CD4-positive, alpha-beta T cell treated with Interleukin-15 for 1 hour (primary cell): ENCODE results near the gene SLC38A10.
"Not testable (repeated sequence)": the region's sequence is repeated elsewhere in the genome, so short reads cannot be mapped to it uniquely, and the experiment has no call there.

Experiments used
- DNase-seq: peaks from one replicate; pipeline ENCODE4 v3.0.0-alpha.2; 2020

SLC38A10 gene

GRCh38 chr17:81310949-81311550 lies 15.9 kb upstream of the SLC38A10 start:
- no peak for DNase-seq

GRCh38 chr17:81309859-81310839 lies 15.0 kb upstream of the SLC38A10 start:
- DNase-seq, result no peak

- DNase-seq, result peak; percentile 81
Measured at GRCh38 chr17:81309140-81309858, 14.2 kb upstream of the SLC38A10 start.

GRCh38 chr17:81308784-81309139 lies 13.7 kb upstream of the SLC38A10 start:
- not testable (repeated sequence) for DNase-seq

- no peak for DNase-seq
Measured at GRCh38 chr17:81307636-81308560, 12.8 kb upstream of the SLC38A10 start.

- no peak for DNase-seq
Measured at GRCh38 chr17:81306898-81307510, 11.9 kb upstream of the SLC38A10 start.

GRCh38 chr17:81306491-81306890 lies 11.4 kb upstream of the SLC38A10 start:
- no peak for DNase-seq

GRCh38 chr17:81305051-81305630 lies 10.0 kb upstream of the SLC38A10 start:
- no peak for DNase-seq

GRCh38 chr17:81304196-81305015 lies 9.3 kb upstream of the SLC38A10 start:
- no peak for DNase-seq

GRCh38 chr17:81303385-81303784 lies 8.3 kb upstream of the SLC38A10 start:
- no peak for DNase-seq

- no peak for DNase-seq
Measured at GRCh38 chr17:81302861-81303333, 7.8 kb upstream of the SLC38A10 start.

- DNase-seq, result no peak
Measured at GRCh38 chr17:81302324-81302723, 7.2 kb upstream of the SLC38A10 start.

- DNase-seq, result no peak
Measured at GRCh38 chr17:81301195-81302144, 6.4 kb upstream of the SLC38A10 start.

GRCh38 chr17:81300586-81301155 lies 5.6 kb upstream of the SLC38A10 start:
- no peak for DNase-seq

GRCh38 chr17:81299846-81300585 lies 4.9 kb upstream of the SLC38A10 start:
- DNase-seq, result no peak

GRCh38 chr17:81298991-81299738 lies 4.1 kb upstream of the SLC38A10 start:
- DNase-seq, result no peak

GRCh38 chr17:81298325-81298990 lies 3.4 kb upstream of the SLC38A10 start:
- DNase-seq, result no peak
